Karpas-422 (cell line): ENCODE data around the gene RAB4A. TPM values are rescaled to one million over a fixed set of nuclear protein-coding genes. Genes with fewer than 3 reads are reported as not detected.

Source experiments
- DNase-seq: peaks from one replicate; pipeline ENCODE4 v3.0.0-alpha.2; 2015
- H2AFZ ChIP-seq: fragments of 200-600 bp; sonication (generic); 2 replicates; pipeline ENCODE4 v1.6.1; 2014; ENCODE audit warnings: antibody characterized with exemption, low read length, mixed read lengths
- H3K27ac ChIP-seq: fragments of 200-600 bp; sonication (generic); 2 replicates; pipeline ENCODE4 v1.5.1; 2014; ENCODE audit warnings: mild to moderate bottlenecking, low read length, moderate library complexity
- H3K27me3 ChIP-seq: fragments of 200-600 bp; sonication (generic); 2 replicates; pipeline ENCODE4 v1.6.1; 2014; ENCODE audit warnings: low read length, mixed read lengths
- H3K36me3 ChIP-seq: fragments of 200-600 bp; sonication (generic); 2 replicates; pipeline ENCODE4 v1.6.1; 2014; ENCODE audit warnings: low read length, mixed read lengths; ENCODE audit not compliant: insufficient read depth
- H3K4me1 ChIP-seq: fragments of 200-600 bp; sonication (generic); 2 replicates; pipeline ENCODE4 v1.6.1; 2014; ENCODE audit warnings: mild to moderate bottlenecking, low read length, mixed read lengths
- H3K4me2 ChIP-seq: fragments of 200-600 bp; sonication (generic); 2 replicates; pipeline ENCODE4 v1.6.1; 2014; ENCODE audit warnings: low read length, low read depth, mild to moderate bottlenecking; ENCODE audit not compliant: poor library complexity, severe bottlenecking
- H3K4me3 ChIP-seq: fragments of 200-600 bp; sonication (generic); 2 replicates; pipeline ENCODE4 v1.5.1; 2014; ENCODE audit warnings: mild to moderate bottlenecking, antibody characterized with exemption, low read length, mixed read lengths
- H3K79me2 ChIP-seq: fragments of 200-600 bp; sonication (generic); 2 replicates; pipeline ENCODE4 v1.6.1; 2014; ENCODE audit warnings: mild to moderate bottlenecking, low read length, mixed read lengths
- H3K9ac ChIP-seq: fragments of 200-600 bp; sonication (generic); 2 replicates; pipeline ENCODE4 v1.6.0; 2014; ENCODE audit warnings: low read length
- H3K9me2 ChIP-seq: fragments of 200-600 bp; sonication (generic), shearing (Covaris generic); replicated peaks from 2 replicates; pipeline ENCODE4 v1.6.0; 2014; ENCODE audit warnings: mild to moderate bottlenecking, low read length, moderate library complexity; ENCODE audit not compliant: insufficient read depth
- H3K9me3 ChIP-seq: fragments of 300-700, 200-600 bp; sonication (generic); 2 replicates; pipeline ENCODE4 v1.6.1; 2014; ENCODE audit warnings: low read length, mixed read lengths
- H4K20me1 ChIP-seq: fragments of 200-600 bp; sonication (generic); 2 replicates; pipeline ENCODE4 v1.6.1; 2014; ENCODE audit warnings: mild to moderate bottlenecking, antibody characterized with exemption, low read length, low read depth; ENCODE audit not compliant: insufficient read depth
- total RNA-seq: library from RNA; depleted of rRNA; stranded (reverse); fragments of >200 nt; shearing (Covaris generic); gene quantifications from 2 replicates; pipeline ENCODE4 v1.2.3, GENCODE V29; 2014; ENCODE audit warnings: low replicate concordance

The RAB4A gene
- total RNA-seq, 1 experiment from 2014 or later = not detected

GRCh38 chr1:229262239-229262638 is 8.7 kb upstream of the RAB4A start:
- Histone ChIP-seq H2AFZ (no peak overlapping the region), H3K36me3 (no peaks in the 10 kb centered on the region), H3K9me2 (no peaks in the 10 kb centered on the region), H3K9me3 (no peaks in the 10 kb centered on the region), H3K79me2 (no peaks in the 10 kb centered on the region), H3K9ac (no peak overlapping the region), H3K27ac (no peak overlapping the region), H3K4me2 (no peak overlapping the region), H3K4me3 (no peak overlapping the region), H4K20me1 (0 out of 2 replicates have a peak, but pooled peaks cover 7% of the 10 kb centered on the region), H3K27me3 (0 out of 2 replicates have a peak, but pooled peaks cover 3% of the 10 kb centered on the region), H3K4me1 (no peaks in the 10 kb centered on the region)
- DNase-seq = no peak

GRCh38 chr1:229263254-229263653 is 7.7 kb upstream of the RAB4A start:
- H3K27ac ChIP-seq = no peak overlapping the region
- no peaks in the 10 kb centered on the region for H3K9me2 ChIP-seq
- no peak overlapping the region for H2AFZ ChIP-seq
- no peak for DNase-seq
- H3K27me3 ChIP-seq = 0 out of 2 replicates have a peak, but pooled peaks cover 3% of the 10 kb centered on the region
- H3K4me3 ChIP-seq = no peak overlapping the region
- H4K20me1 ChIP-seq = 0 out of 2 replicates have a peak, but pooled peaks cover 7% of the 10 kb centered on the region
- H3K4me2 ChIP-seq = no peak overlapping the region
- H3K4me1 ChIP-seq = no peaks in the 10 kb centered on the region
- H3K79me2 ChIP-seq = no peaks in the 10 kb centered on the region
- no peaks in the 10 kb centered on the region for H3K9me3 ChIP-seq
- H3K9ac ChIP-seq = no peak overlapping the region
- H3K36me3 ChIP-seq = no peaks in the 10 kb centered on the region

- no peaks in the 10 kb centered on the region for H3K9me2 ChIP-seq
- no peaks in the 10 kb centered on the region for H3K79me2 ChIP-seq
- H3K4me2 ChIP-seq = no peak overlapping the region
- no peak overlapping the region for H3K27ac ChIP-seq
- no peak for DNase-seq
- no peaks in the 10 kb centered on the region for H3K36me3 ChIP-seq
- no peak overlapping the region for H3K4me3 ChIP-seq
- no peaks in the 10 kb centered on the region for H3K4me1 ChIP-seq
- no peaks in the 10 kb centered on the region for H3K9me3 ChIP-seq
- peaks cover 7% of the 10 kb centered on the region; the same call in 1 of the 2 replicates for H4K20me1 ChIP-seq
- H2AFZ ChIP-seq = no peak overlapping the region
- H3K27me3 ChIP-seq = 0 out of 2 replicates have a peak, but pooled peaks cover 3% of the 10 kb centered on the region
- no peak overlapping the region for H3K9ac ChIP-seq
These were observed 6.8 kb upstream of the RAB4A start for GRCh38 chr1:229264068-229264467.

GRCh38 chr1:229264487-229264886 is 6.4 kb upstream of the RAB4A start:
- no peaks in the 10 kb centered on the region for H3K9me2 ChIP-seq
- H3K27ac ChIP-seq = no peak overlapping the region
- H3K4me1 ChIP-seq = no peaks in the 10 kb centered on the region
- H3K4me2 ChIP-seq = no peak overlapping the region
- H3K4me3 ChIP-seq = no peak overlapping the region
- no peaks in the 10 kb centered on the region for H3K79me2 ChIP-seq
- no peak overlapping the region for H2AFZ ChIP-seq
- 0 out of 2 replicates have a peak, but pooled peaks cover 3% of the 10 kb centered on the region for H3K27me3 ChIP-seq
- H3K9ac ChIP-seq = no peak overlapping the region
- peaks cover 7% of the 10 kb centered on the region; the same call in 1 of the 2 replicates for H4K20me1 ChIP-seq
- DNase-seq = no peak
- no peaks in the 10 kb centered on the region for H3K36me3 ChIP-seq
- H3K9me3 ChIP-seq = no peaks in the 10 kb centered on the region

- H2AFZ ChIP-seq = no peak overlapping the region
- no peaks in the 10 kb centered on the region for H3K79me2 ChIP-seq
- H3K36me3 ChIP-seq = no peaks in the 10 kb centered on the region
- no peaks in the 10 kb centered on the region for H3K9me2 ChIP-seq
- no peak overlapping the region for H3K9ac ChIP-seq
- H3K4me3 ChIP-seq = no peak overlapping the region
- H3K4me2 ChIP-seq = no peak overlapping the region
- no peaks in the 10 kb centered on the region for H3K4me1 ChIP-seq
- no peak for DNase-seq
- H3K27ac ChIP-seq = no peak overlapping the region
- no peaks in the 10 kb centered on the region for H3K9me3 ChIP-seq
- peaks cover 7% of the 10 kb centered on the region; the same call in 1 of the 2 replicates for H4K20me1 ChIP-seq
- H3K27me3 ChIP-seq = 0 out of 2 replicates have a peak, but pooled peaks cover 3% of the 10 kb centered on the region
These were observed 4.6 kb upstream of the RAB4A start for GRCh38 chr1:229266274-229266673.

GRCh38 chr1:229266832-229267500 is 3.9 kb upstream of the RAB4A start:
- H4K20me1 ChIP-seq = peaks cover 7% of the 10 kb centered on the region; the same call in 1 of the 2 replicates

GRCh38 chr1:229268505-229268904 is 2.4 kb upstream of the RAB4A start:
- no peak overlapping the region for H3K4me2 ChIP-seq
- H3K36me3 ChIP-seq = no peaks in the 10 kb centered on the region
- no peaks in the 10 kb centered on the region for H3K9me2 ChIP-seq
- H3K27me3 ChIP-seq = 0 out of 2 replicates have a peak, but pooled peaks cover 3% of the 10 kb centered on the region
- H2AFZ ChIP-seq = no peak overlapping the region
- no peak overlapping the region for H3K4me3 ChIP-seq
- DNase-seq = no peak
- no peaks in the 10 kb centered on the region for H3K4me1 ChIP-seq
- no peaks in the 10 kb centered on the region for H3K9me3 ChIP-seq
- peaks cover 4% of the 10 kb centered on the region; the same call in 1 of the 2 replicates for H4K20me1 ChIP-seq
- no peaks in the 10 kb centered on the region for H3K79me2 ChIP-seq
- no peak overlapping the region for H3K9ac ChIP-seq
- H3K27ac ChIP-seq = no peak overlapping the region

More at GRCh38 chr1:229266832-229267500, 3.9 kb upstream of the RAB4A start:
- H3K9ac ChIP-seq = no peak overlapping the region
- H3K79me2 ChIP-seq = no peaks in the 10 kb centered on the region
- no peak for DNase-seq
- no peaks in the 10 kb centered on the region for H3K9me3 ChIP-seq
- H3K4me2 ChIP-seq = no peak overlapping the region
- no peak overlapping the region for H3K27ac ChIP-seq
- H3K4me3 ChIP-seq = no peak overlapping the region
- no peaks in the 10 kb centered on the region for H3K9me2 ChIP-seq
- H3K27me3 ChIP-seq = 0 out of 2 replicates have a peak, but pooled peaks cover 3% of the 10 kb centered on the region
- no peaks in the 10 kb centered on the region for H3K36me3 ChIP-seq
- H2AFZ ChIP-seq = no peak overlapping the region
- H3K4me1 ChIP-seq = no peaks in the 10 kb centered on the region

- no peak for DNase-seq
These were observed 693 bp downstream of the RAB4A start for GRCh38 chr1:229271448-229272159.

More at GRCh38 chr1:229271448-229272159, 693 bp downstream of the RAB4A start:
- Histone ChIP-seq H2AFZ (no peak overlapping the region), H3K4me1 (no peaks in the 10 kb centered on the region), H3K9ac (no peak overlapping the region), H4K20me1 (no peaks in the 10 kb centered on the region; the same call in 1 of the 2 replicates), H3K79me2 (no peaks in the 10 kb centered on the region), H3K9me2 (no peaks in the 10 kb centered on the region), H3K36me3 (no peaks in the 10 kb centered on the region), H3K4me2 (no peak overlapping the region), H3K9me3 (no peaks in the 10 kb centered on the region), H3K4me3 (no peak overlapping the region), H3K27me3 (no peaks in the 10 kb centered on the region), H3K27ac (no peak overlapping the region)
